Testis (tissue), 2 donors: ENCODE results near the gene TMEM209.

ENCODE experiments used
- POLR2A ChIP-seq: fragments of 450-650 bp; IDR thresholded peaks from one replicate; pipeline ENCODE4 v1.6.1; 2017; ENCODE audit warnings: antibody characterized with exemption, mild to moderate bottlenecking, moderate library complexity
- TF ChIP-seq, protein P1 (sequence below), 3 experiments: fragments of 450-650 bp in 2 of 3; fragments of 200-600 bp in 1 of 3; sonication (generic) in 1 of 3; IDR thresholded peaks; one replicate each; pipeline ENCODE4 v1.5.1; 2016 to 2019; ENCODE audit warnings: antibody characterized with exemption in 3 of 3, mild to moderate bottlenecking in 2 of 3, moderate library complexity in 1 of 3

DNA sequence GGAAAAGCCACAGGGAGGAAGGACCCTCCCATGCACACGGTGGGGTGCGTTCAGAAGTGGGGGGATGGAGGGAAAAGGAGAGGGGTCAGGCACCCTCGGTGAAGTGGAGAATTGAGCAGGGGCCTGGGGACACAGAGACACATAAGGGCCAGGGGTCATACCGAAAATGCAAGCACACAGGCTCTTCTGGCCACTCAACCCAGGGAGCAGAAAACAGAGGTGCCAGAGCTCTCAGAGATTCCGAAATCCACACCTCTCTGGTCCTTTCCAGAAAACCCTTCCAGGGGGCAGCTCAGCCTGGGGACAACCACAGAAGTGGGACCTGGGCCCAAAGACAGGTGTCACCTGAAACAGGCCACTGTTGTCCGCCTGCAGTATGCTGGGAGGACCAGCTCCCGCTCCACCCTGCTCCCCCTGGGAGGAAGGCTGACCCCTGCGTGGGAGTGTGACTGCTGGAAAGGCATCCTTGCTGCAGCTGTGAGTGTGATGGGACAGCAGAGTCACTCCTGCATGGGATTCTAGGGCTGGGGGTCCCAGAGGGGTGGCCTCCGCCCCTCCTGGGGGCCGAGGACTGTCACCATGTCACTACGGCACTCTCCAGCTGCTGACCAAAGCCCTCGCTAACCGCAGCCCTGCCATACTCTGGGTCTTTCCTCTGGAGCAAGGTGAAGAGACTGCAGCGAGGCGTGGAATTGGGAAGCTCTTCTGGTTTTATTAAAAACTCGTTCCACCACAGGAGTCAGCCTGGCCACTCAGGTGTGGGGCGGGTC is 63.1 kb downstream of the TMEM209 start:
- TF ChIP-seq, protein P1, sequence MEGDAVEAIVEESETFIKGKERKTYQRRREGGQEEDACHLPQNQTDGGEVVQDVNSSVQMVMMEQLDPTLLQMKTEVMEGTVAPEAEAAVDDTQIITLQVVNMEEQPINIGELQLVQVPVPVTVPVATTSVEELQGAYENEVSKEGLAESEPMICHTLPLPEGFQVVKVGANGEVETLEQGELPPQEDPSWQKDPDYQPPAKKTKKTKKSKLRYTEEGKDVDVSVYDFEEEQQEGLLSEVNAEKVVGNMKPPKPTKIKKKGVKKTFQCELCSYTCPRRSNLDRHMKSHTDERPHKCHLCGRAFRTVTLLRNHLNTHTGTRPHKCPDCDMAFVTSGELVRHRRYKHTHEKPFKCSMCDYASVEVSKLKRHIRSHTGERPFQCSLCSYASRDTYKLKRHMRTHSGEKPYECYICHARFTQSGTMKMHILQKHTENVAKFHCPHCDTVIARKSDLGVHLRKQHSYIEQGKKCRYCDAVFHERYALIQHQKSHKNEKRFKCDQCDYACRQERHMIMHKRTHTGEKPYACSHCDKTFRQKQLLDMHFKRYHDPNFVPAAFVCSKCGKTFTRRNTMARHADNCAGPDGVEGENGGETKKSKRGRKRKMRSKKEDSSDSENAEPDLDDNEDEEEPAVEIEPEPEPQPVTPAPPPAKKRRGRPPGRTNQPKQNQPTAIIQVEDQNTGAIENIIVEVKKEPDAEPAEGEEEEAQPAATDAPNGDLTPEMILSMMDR (IDR thresholded peaks at IDR 0.05): no peak
- TF ChIP-seq POLR2A: no peak
